Measurements from ENCODE around the gene GRM8. TPM values are rescaled to one million over a fixed set of nuclear protein-coding genes. Genes with fewer than 3 reads are reported as not detected.

The GRM8 gene
- total RNA-seq, 1 experiment from 2014 or later, result 0.27 TPM

GRCh38 chr7:126443951-126444350 is 808.8 kb downstream of the GRM8 start:
- DNase-seq (ENCODE audit: low read depth), result no peak

GRCh38 chr7:126442908-126443307 is 809.8 kb downstream of the GRM8 start:
- DNase-seq (ENCODE audit: low read depth), result no peak

- no peak for DNase-seq (ENCODE audit: low read depth)
These were observed 811.0 kb downstream of the GRM8 start for GRCh38 chr7:126441745-126442144.

GRCh38 chr7:126440542-126440941 is 812.2 kb downstream of the GRM8 start:
- DNase-seq (ENCODE audit: low read depth), result no peak

- no peak for DNase-seq (ENCODE audit: low read depth)
These were observed 816.4 kb downstream of the GRM8 start for GRCh38 chr7:126436213-126436868.

GRCh38 chr7:126426652-126427051 is 826.1 kb downstream of the GRM8 start:
- DNase-seq (ENCODE audit: low read depth), result no peak

- no peak for DNase-seq (ENCODE audit: low read depth)
These were observed 827.8 kb downstream of the GRM8 start for GRCh38 chr7:126424985-126425384.

- no peak for DNase-seq (ENCODE audit: low read depth)
These were observed 833.7 kb downstream of the GRM8 start for GRCh38 chr7:126419047-126419446.

- no peak for DNase-seq (ENCODE audit: low read depth)
These were observed 840.8 kb downstream of the GRM8 start for GRCh38 chr7:126411821-126412383.

GRCh38 chr7:126411032-126411820 is 841.5 kb downstream of the GRM8 start:
- DNase-seq (ENCODE audit: low read depth), result no peak

GRCh38 chr7:126403040-126403439 is 849.7 kb downstream of the GRM8 start:
- no peak for DNase-seq (ENCODE audit: low read depth)

GRCh38 chr7:126401918-126402317 is 850.8 kb downstream of the GRM8 start:
- no peak for DNase-seq (ENCODE audit: low read depth)

GRCh38 chr7:126398851-126399529 is 853.8 kb downstream of the GRM8 start:
- DNase-seq (ENCODE audit: low read depth), result no peak

- no peak for DNase-seq (ENCODE audit: low read depth)
These were observed 854.5 kb downstream of the GRM8 start for GRCh38 chr7:126398285-126398684.

GRCh38 chr7:126394406-126394805 is 858.3 kb downstream of the GRM8 start:
- DNase-seq (ENCODE audit: low read depth), result no peak

Other genes starting within 250 kb of the GRM8 start
- 24.8 and 25.1 TPM in 2 replicates for gene ZNF800, start 139.8 kb upstream of the GRM8 start, total RNA-seq (2014; rRNA removed; shearing (Covaris generic))

Measured in M059J (cell line).